Pancreas (tissue), 10 donors: ENCODE results near the gene ZNF593. TPM values are rescaled to one million over a fixed set of nuclear protein-coding genes. Genes with fewer than 3 reads are reported as not detected.
A peak's percentile ranks its signal among the peaks of the same experiment; 100 is the strongest.

Experiments used
- ATAC-seq, 4 donors: fragments of 200-7000 bp; cut with Tn5 transposase; one replicate each; pipeline versions ENCODE4 v1.8.0 to v1.9.1; 2020; ENCODE audit warnings: mild to moderate bottlenecking in 4 of 4, moderate library complexity in 4 of 4
- DNase-seq, 6 donors: peaks; one replicate each; pipeline ENCODE4 v3.0.0-alpha.2; 2020
- FAIRE-seq: peaks from 2 replicates; lab custom pipeline; 2012; peaks lifted over from hg19 to GRCh38; lab: Jason Lieb, UNC
- H3K27ac ChIP-seq, 4 donors: fragments of 200-600 bp; sonication (generic); 1 replicate in 3 of 4; 2 replicates in 1 of 4; pipeline versions ENCODE4 v1.5.0 to v1.8.0; 2020
- H3K27me3 ChIP-seq, 4 donors: fragments of 200-600 bp; one replicate each; pipeline ENCODE4 v1.8.0; 2021
- H3K36me3 ChIP-seq, 3 donors: fragments of 200-600 bp; sonication (generic) in 1 of 3; one replicate each; pipeline versions ENCODE4 v1.5.0 to v1.8.0; 2020 to 2021
- H3K4me1 ChIP-seq, 3 donors: fragments of 200-600 bp; one replicate each; pipeline ENCODE4 v1.8.0; 2021
- H3K4me3 ChIP-seq, 4 donors: fragments of 200-600 bp; sonication (generic) in 2 of 4; one replicate each; pipeline versions ENCODE4 v1.5.0 to v1.8.0; 2020 to 2021
- H3K9me3 ChIP-seq, 4 donors: fragments of 200-600 bp; one replicate each; pipeline ENCODE4 v1.8.0; 2021
- WGBS, 2 donors: extraction: QIAGEN DNeasy Blood & Tissue Kit; methylation state at CpG; one replicate each; pipeline ENCODE4 v1.1.7; 2013; 5-methylcytosine and 5-hydroxymethylcytosine counted together
- intact Hi-C, 3 donors: fragments of 100-400 bp; cut with DNase I; formaldehyde crosslinking; loops; one replicate each; pipeline versions ENCODE4 v1.11.1 to v1.14.2; 2022
- polyA plus RNA-seq, 2 donors: library from polyadenylated mRNA; stranded (reverse); fragments of 200-250 nt; gene quantifications; one replicate each; pipeline ENCODE4 v1.2.3, GENCODE V29; 2013
- total RNA-seq, 6 donors: library from RNA; stranded (reverse); fragmentation: NEBNext Ultra II Directional in 4 of 6; extraction: Animal tissue kit (Norgen Biotek cat#: 25700) in 4 of 6; gene quantifications; one replicate each; pipeline versions ENCODE4 v1.2.1 to v1.2.4, GENCODE V29; 2021 to 2023
- TF ChIP-seq, protein P1 (sequence below), 4 donors: fragments of 200-600 bp; sonication (generic) in 3 of 4; IDR thresholded peaks; one replicate each; pipeline versions ENCODE4 v1.5.0 to v1.8.0; 2021; ENCODE audit warnings: antibody characterized with exemption in 4 of 4
- donor health status: healthy with polysubstance abuse.
- donor health status: DM: no; HTN: no; CAD: no; lungs with moderate emphysema.
- donor health status: DM: no; HTN: no; CAD: no.
- donor health status: control.
- donor health status: control.
- donor health status: Bipolar disorder and iron deficiency.
- donor health status: DM: yes; HTN: yes; CAD: no.
- donor health status: DM: no; HTN: no; CAD: no.
- donor health status: DM: no; HTN: no; CAD: no.
- donor health status: DM: yes; HTN: yes; CAD: no.

Gene ZNF593
- total and polyA plus RNA-seq, 8 donors, result 18.4 to 80.7 (median 22.8) TPM

DNA sequence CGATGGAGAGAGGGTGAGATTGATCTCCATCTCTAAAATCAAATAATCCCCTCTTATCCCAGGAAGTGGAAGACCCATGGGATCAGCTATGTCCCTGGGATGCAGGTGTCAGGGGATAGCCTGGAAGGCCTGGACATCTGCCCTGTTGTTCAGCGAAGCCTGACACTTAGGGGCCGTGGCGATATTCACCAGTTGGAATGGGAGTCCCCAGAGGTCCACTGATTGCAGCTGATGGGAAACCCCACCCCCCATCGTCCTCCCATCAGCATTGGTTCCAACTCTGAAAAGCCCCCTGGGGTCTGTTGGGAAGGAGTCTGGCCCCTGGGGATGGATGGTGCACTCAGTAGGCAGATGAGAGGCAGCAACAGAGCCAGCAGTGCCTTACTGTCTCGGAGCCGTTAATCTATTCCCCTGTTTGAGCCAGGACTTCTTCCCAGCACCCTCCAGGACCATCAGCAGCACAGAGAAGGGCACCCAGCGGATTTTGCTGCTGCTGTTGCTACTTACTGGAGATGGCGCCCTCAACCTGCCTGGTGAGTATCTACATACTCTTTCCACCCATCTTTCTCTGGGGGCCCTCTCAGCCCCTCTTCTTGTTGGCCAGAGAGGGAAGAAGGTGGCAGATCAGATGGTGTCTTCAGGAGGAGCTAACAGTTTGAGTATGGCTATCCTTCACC is 34.1 kb downstream of the ZNF593 start:
- Histone ChIP-seq H3K27ac (no peak overlapping the region), H3K4me1 (no peaks in the 10 kb centered on the region), H3K4me3 (no peak overlapping the region), H3K27me3 (no peaks in the 10 kb centered on the region), H3K36me3 (no peaks in the 10 kb centered on the region), H3K9me3 (no peaks in the 10 kb centered on the region)
- ATAC-seq (no peak), DNase-seq (no peak), FAIRE-seq (no peak)
- intact Hi-C loops, result no loop called here
- TF ChIP-seq, protein P1, sequence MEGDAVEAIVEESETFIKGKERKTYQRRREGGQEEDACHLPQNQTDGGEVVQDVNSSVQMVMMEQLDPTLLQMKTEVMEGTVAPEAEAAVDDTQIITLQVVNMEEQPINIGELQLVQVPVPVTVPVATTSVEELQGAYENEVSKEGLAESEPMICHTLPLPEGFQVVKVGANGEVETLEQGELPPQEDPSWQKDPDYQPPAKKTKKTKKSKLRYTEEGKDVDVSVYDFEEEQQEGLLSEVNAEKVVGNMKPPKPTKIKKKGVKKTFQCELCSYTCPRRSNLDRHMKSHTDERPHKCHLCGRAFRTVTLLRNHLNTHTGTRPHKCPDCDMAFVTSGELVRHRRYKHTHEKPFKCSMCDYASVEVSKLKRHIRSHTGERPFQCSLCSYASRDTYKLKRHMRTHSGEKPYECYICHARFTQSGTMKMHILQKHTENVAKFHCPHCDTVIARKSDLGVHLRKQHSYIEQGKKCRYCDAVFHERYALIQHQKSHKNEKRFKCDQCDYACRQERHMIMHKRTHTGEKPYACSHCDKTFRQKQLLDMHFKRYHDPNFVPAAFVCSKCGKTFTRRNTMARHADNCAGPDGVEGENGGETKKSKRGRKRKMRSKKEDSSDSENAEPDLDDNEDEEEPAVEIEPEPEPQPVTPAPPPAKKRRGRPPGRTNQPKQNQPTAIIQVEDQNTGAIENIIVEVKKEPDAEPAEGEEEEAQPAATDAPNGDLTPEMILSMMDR (IDR thresholded peaks at IDR 0.05), result no peak
- 58 to 62% methylated on average over 9 of the region's 9 CpGs for WGBS, 2 donors

DNA sequence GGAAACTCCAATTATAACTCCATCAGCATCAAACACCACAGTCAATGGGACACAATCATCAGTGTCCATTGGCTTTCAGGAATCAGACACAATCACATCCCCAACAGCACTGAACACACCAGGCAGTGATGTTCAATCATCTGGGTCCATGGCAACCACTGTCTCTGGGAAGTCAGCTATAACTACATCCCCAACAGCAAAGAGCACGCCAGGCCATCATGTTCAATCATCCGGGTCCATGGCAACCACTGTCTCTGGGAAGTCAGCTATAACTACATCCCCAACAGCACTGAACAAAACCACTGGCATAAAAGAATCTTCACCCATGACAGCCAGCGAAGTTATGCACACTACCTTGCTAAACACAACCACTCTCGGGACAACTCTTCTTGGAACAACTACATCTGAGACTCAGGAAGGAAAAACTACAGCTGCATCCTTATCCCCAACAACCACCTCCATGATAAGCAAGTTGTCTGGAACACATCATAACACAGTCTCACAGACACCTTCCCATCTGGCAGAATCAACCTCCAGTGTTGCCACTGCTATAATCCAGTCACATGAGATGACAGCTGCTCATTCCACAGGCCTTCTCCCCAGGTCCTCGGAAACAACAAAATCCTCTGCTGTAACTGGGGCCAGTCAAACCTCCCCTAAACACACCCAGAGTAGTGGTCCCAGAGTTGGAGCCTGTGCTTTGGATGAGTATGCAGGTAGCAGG is 40.6 kb downstream of the ZNF593 start:
- intact Hi-C loops, result no loop called here
- Histone ChIP-seq H3K36me3 (no peaks in the 10 kb centered on the region), H3K27ac (no peak overlapping the region), H3K4me1 (no peaks in the 10 kb centered on the region), H3K9me3 (no peaks in the 10 kb centered on the region), H3K27me3 (no peaks in the 10 kb centered on the region), H3K4me3 (no peak overlapping the region)
- FAIRE-seq (no peak), DNase-seq (no peak), ATAC-seq (peak in 1 of 4 donors; percentile 14)
- WGBS, 2 donors, result 75 to 87% methylated on average over 5 of the region's 5 CpGs
- TF ChIP-seq, protein P1 (IDR thresholded peaks at IDR 0.05), result no peak

DNA sequence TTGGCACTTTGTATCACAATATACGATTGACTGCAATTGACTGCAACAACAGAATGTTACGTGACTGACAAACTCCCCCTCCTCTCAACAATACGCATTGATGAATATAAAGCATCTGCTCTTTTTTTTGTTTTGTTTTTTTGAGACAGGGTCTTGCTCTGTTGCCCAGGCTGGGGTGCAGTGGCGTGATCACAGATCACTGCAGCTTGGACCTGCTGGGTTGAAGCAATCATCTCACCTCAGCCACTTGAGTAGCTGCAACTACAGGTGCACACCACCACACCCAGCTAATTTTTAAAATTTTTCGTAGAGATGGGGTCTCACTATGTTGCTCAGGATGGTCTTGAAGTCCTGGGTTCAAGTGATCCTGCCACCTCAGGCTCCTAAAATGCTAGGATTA is 43.0 kb downstream of the ZNF593 start:
- 76 to 81% methylated on average over 5 of the region's 5 CpGs for WGBS, 2 donors

DNA sequence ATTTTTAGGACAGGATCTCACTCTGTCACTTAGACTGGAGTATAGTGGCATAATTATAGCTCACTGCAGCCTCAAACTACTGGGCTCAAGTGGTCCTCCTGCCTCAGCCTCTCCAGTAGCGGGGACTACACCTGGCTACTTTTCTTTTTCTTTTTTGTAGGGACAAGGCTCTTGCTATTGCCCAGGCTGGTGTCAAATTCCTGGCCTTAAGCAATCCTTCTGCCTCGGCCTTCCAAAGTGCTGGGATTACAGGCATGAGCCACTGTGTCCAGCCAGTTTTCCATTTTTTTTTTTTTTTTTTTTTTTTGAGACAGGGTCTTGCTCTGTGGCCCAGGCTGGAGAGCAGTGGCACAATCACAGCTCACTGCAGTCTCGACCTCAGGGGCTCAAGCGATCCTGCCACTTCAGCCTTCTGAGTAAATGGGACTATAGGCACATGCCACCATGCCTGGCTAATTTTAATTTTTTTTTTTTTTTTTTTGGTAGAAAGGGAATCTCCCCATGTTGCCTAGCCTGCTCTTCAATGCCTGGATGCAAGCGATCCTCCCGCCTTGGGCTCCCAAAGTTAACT is 43.7 kb downstream of the ZNF593 start:
- Histone ChIP-seq H3K4me3 (no peak overlapping the region), H3K36me3 (no peaks in the 10 kb centered on the region), H3K9me3 (no peaks in the 10 kb centered on the region), H3K4me1 (no peaks in the 10 kb centered on the region), H3K27ac (no peak overlapping the region), H3K27me3 (no peaks in the 10 kb centered on the region)
- FAIRE-seq (no peak), ATAC-seq (no peak), DNase-seq (peak in 1 of 6 donors; percentile 11)
- WGBS, 2 donors, result 82 to 89% methylated on average over 6 of the region's 6 CpGs
- intact Hi-C loops, result no loop called here
- TF ChIP-seq, protein P1 (IDR thresholded peaks at IDR 0.05), result no peak

More for the DNA sequence above, 43.0 kb downstream of the ZNF593 start:
- DNase-seq (no peak), ATAC-seq (no peak), FAIRE-seq (no peak)
- no peak overlapping the region for H3K27ac ChIP-seq
- no peaks in the 10 kb centered on the region for H3K4me1 ChIP-seq
- TF ChIP-seq, protein P1 (IDR thresholded peaks at IDR 0.05), result no peak
- H3K4me3 ChIP-seq, result no peak overlapping the region
- H3K9me3 ChIP-seq, result no peaks in the 10 kb centered on the region
- intact Hi-C loops, result no loop called here
- no peaks in the 10 kb centered on the region for H3K36me3 ChIP-seq
- H3K27me3 ChIP-seq, result no peaks in the 10 kb centered on the region
